Measurements from ENCODE around the gene FAM89A. TPM values are rescaled to one million over a fixed set of nuclear protein-coding genes. Genes with fewer than 3 reads are reported as not detected.
"Not testable (repeated sequence)": the region's sequence is repeated elsewhere in the genome, so short reads cannot be mapped to it uniquely, and the experiment has no call there.

The FAM89A gene
- total and polyA plus RNA-seq, 3 donors from 2014 or later: 5.6 to 11.3 (median 8.4) TPM

GRCh38 chr1:231053493-231054162, 13.6 kb upstream of the FAM89A start:
- H3K27me3 ChIP-seq: no peaks in the 10 kb centered on the region
- H3K4me1 ChIP-seq: peaks cover 7% of the 10 kb centered on the region
- intact Hi-C loops (cut with DNase I; ENCODE audit: low total_unique reads): no loop called here
- H3K36me3 ChIP-seq (ENCODE audit: low read depth, missing control alignments): no peaks in the 10 kb centered on the region
- no peak overlapping the region for H3K27ac ChIP-seq
- H3K4me3 ChIP-seq: no peak overlapping the region
- no peaks in the 10 kb centered on the region for H3K9me3 ChIP-seq
- peak; percentile 33 for DNase-seq
- TF ChIP-seq POLR2A (IDR thresholded peaks at IDR 0.05): no peak
- 21 to 35% methylated on average over 7 of the region's 7 CpGs for WGBS, 2 donors

GRCh38 chr1:231052777-231053176, 12.7 kb upstream of the FAM89A start:
- Histone ChIP-seq H3K27ac (no peak overlapping the region), H3K27me3 (no peaks in the 10 kb centered on the region), H3K4me3 (no peak overlapping the region), H3K4me1 (peaks cover 7% of the 10 kb centered on the region), H3K36me3 (ENCODE audit: low read depth, missing control alignments) (no peaks in the 10 kb centered on the region), H3K9me3 (no peaks in the 10 kb centered on the region)
- TF ChIP-seq POLR2A (IDR thresholded peaks at IDR 0.05) (no peak), CTCF (IDR thresholded peaks at IDR 0.05) (no peak)
- WGBS, 2 donors: 87 to 96% methylated on average over 8 of the region's 8 CpGs
- DNase-seq: no peak
- intact Hi-C loops (cut with DNase I; ENCODE audit: low total_unique reads): no loop called here

GRCh38 chr1:231050932-231051331, 10.9 kb upstream of the FAM89A start:
- 82 to 88% methylated on average over 9 of the region's 9 CpGs for WGBS, 2 donors

GRCh38 chr1:231050395-231050794, 10.3 kb upstream of the FAM89A start:
- Histone ChIP-seq H3K4me3 (no peak overlapping the region), H3K9me3 (no peaks in the 10 kb centered on the region), H3K27me3 (no peaks in the 10 kb centered on the region), H3K4me1 (peaks cover 7% of the 10 kb centered on the region), H3K36me3 (ENCODE audit: low read depth, missing control alignments) (no peaks in the 10 kb centered on the region), H3K27ac (no peak overlapping the region)
- intact Hi-C loops (cut with DNase I; ENCODE audit: low total_unique reads): no loop called here
- 63 to 73% methylated on average over 3 of the region's 3 CpGs for WGBS, 2 donors
- TF ChIP-seq CTCF (IDR thresholded peaks at IDR 0.05) (no peak), POLR2A (IDR thresholded peaks at IDR 0.05) (no peak)
- no peak for DNase-seq

More at GRCh38 chr1:231050932-231051331, 10.9 kb upstream of the FAM89A start:
- H3K27me3 ChIP-seq; H3K4me3 ChIP-seq; H3K36me3 ChIP-seq (ENCODE audit: low read depth, missing control alignments); H3K9me3 ChIP-seq; H3K27ac ChIP-seq; H3K4me1 ChIP-seq; intact Hi-C loops (cut with DNase I; ENCODE audit: low total_unique reads); DNase-seq: not testable (repeated sequence)

GRCh38 chr1:231049121-231049979, 9.3 kb upstream of the FAM89A start:
- 68 to 78% methylated on average over 10 of the region's 10 CpGs for WGBS, 2 donors
- no peak for DNase-seq
- Histone ChIP-seq H3K4me1 (peaks cover 7% of the 10 kb centered on the region), H3K27me3 (no peaks in the 10 kb centered on the region), H3K27ac (no peak overlapping the region), H3K9me3 (no peaks in the 10 kb centered on the region), H3K36me3 (ENCODE audit: low read depth, missing control alignments) (no peaks in the 10 kb centered on the region), H3K4me3 (no peak overlapping the region)
- no peak for TF ChIP-seq POLR2A (IDR thresholded peaks at IDR 0.05)
- TF ChIP-seq CTCF (IDR thresholded peaks at IDR 0.05): no peak
- intact Hi-C loops (cut with DNase I; ENCODE audit: low total_unique reads): no loop called here

- H3K27me3 ChIP-seq; DNase-seq; H3K27ac ChIP-seq; H3K36me3 ChIP-seq (ENCODE audit: low read depth, missing control alignments); H3K9me3 ChIP-seq; H3K4me3 ChIP-seq; intact Hi-C loops (cut with DNase I; ENCODE audit: low total_unique reads); H3K4me1 ChIP-seq: not testable (repeated sequence)
- WGBS, 2 donors: 89 to 91% methylated on average over 9 of the region's 9 CpGs
These were observed 8.4 kb upstream of the FAM89A start for GRCh38 chr1:231048419-231048818.

GRCh38 chr1:231047529-231047928, 7.5 kb upstream of the FAM89A start:
- H3K27ac ChIP-seq; H3K9me3 ChIP-seq; DNase-seq; H3K27me3 ChIP-seq; H3K4me3 ChIP-seq; H3K4me1 ChIP-seq; intact Hi-C loops (cut with DNase I; ENCODE audit: low total_unique reads); H3K36me3 ChIP-seq (ENCODE audit: low read depth, missing control alignments): not testable (repeated sequence)
